Breast epithelium (tissue), 3 donors: ENCODE results near the gene FNBP1.

Experiments used
- CTCF ChIP-seq, 3 donors: fragments of 450-650 bp; IDR thresholded peaks; one replicate each; pipeline ENCODE4 v1.5.1; 2016 to 2017; ENCODE audit warnings: antibody characterized with exemption in 3 of 3, mild to moderate bottlenecking in 3 of 3, moderate library complexity in 3 of 3
- POLR2A ChIP-seq: fragments of 450-650 bp; IDR thresholded peaks from one replicate; pipeline ENCODE4 v1.6.1; 2016; ENCODE audit warnings: antibody characterized with exemption, mild to moderate bottlenecking, moderate library complexity

- no peak for TF ChIP-seq CTCF (IDR thresholded peaks at IDR 0.05)
- no peak for TF ChIP-seq POLR2A
Measured at GRCh38 chr9:129916707-129917106, 126.3 kb downstream of the FNBP1 start.
